HepG2 (cell line): ENCODE data around the gene IL16. TPM values are rescaled to one million over a fixed set of nuclear protein-coding genes. Genes with fewer than 3 reads are reported as not detected.

Source experiments
- ATAC-seq: fragments of 200-7000 bp; cut with Tn5 transposase; 3 replicates; pipeline ENCODE4 v1.9.1; 2020; ENCODE audit warnings: mild to moderate bottlenecking, moderate library complexity
- BruUV-seq: library from RNA; stranded (reverse); fragments of 400-500 nt; replicated peaks from 2 replicates; lab custom pipeline; 2021; lab: Mats Ljungman, UMichigan
- CTCF ChIA-PET: fragments of 300-600 bp; formaldehyde crosslinking; extraction: SDS; loops from one replicate; lab custom pipeline; 2021; ENCODE audit warnings: low total read pairs, inconsistent platforms, low intra/inter-chr PET ratio; lab: Yijun Ruan, JAX
- POLR2A ChIA-PET: fragments of 350-600 bp; sonication (Branson Sonifier 250); formaldehyde crosslinking; loops from one replicate; lab custom pipeline; 2020; ENCODE audit warnings: antibody characterized with exemption, inconsistent platforms; lab: Yijun Ruan, JAX
- DNase-seq: peaks from one replicate; pipeline ENCODE4 v3.0.0-alpha.2; 2015; ENCODE audit warnings: low spot score
- FAIRE-seq: peaks from 3 replicates; lab custom pipeline; 2011; peaks lifted over from hg19 to GRCh38; lab: Jason Lieb, UNC
- H2AFZ ChIP-seq: one replicate; pipeline ENCODE4 v1.6.1; 2011; ENCODE audit warnings: low read length, inconsistent platforms
- H3K27ac ChIP-seq: fragments of 300-600 bp; 3 replicates; pipeline ENCODE4 v1.8.0; 2011; ENCODE audit warnings: mixed run types, mild to moderate bottlenecking, mixed read lengths, low read length, inconsistent platforms; ENCODE audit not compliant: insufficient read depth; ENCODE audit errors: extremely low read length
- H3K27me3 ChIP-seq, 2 experiments: fragments of 200-600 bp in 1 of 2; 2 replicates in 1 of 2; 3 replicates in 1 of 2; pipeline versions ENCODE4 v1.6.0 to v1.8.0; 2011; ENCODE audit warnings: low read length in 2 of 2, mild to moderate bottlenecking in 2 of 2, moderate library complexity in 2 of 2, inconsistent platforms in 1 of 2; ENCODE audit not compliant: insufficient read depth in 2 of 2, control insufficient read depth in 1 of 2
- H3K36me3 ChIP-seq, 2 experiments: fragments of 200-600 bp in 1 of 2; replicated peaks in 1 of 2; 2 replicates in 1 of 2; 3 replicates in 1 of 2; pipeline versions ENCODE4 v1.5.1 to v1.8.0; 2011; ENCODE audit warnings: low read length in 2 of 2, inconsistent platforms in 1 of 2; ENCODE audit not compliant: insufficient read depth in 2 of 2, control insufficient read depth in 1 of 2
- H3K4me1 ChIP-seq: 2 replicates; pipeline ENCODE4 v1.5.1; 2012; ENCODE audit warnings: low read length, inconsistent platforms; ENCODE audit not compliant: insufficient read depth
- H3K4me2 ChIP-seq: 2 replicates; pipeline ENCODE4 v1.6.0; 2011; ENCODE audit warnings: low read depth, low read length, inconsistent platforms
- H3K4me3 ChIP-seq, 3 experiments: fragments of 200-600 bp in 1 of 3; sonication (generic), shearing (Covaris generic) in 1 of 3; replicated peaks in 1 of 3; 2 replicates each; pipeline ENCODE4 v1.5.1; 2011 to 2016; ENCODE audit warnings: low read length in 3 of 3, inconsistent platforms in 2 of 3, low read depth in 2 of 3, mild to moderate bottlenecking in 2 of 3, control low read depth in 1 of 3, mixed read lengths in 1 of 3; ENCODE audit not compliant: insufficient read depth in 1 of 3
- H3K79me2 ChIP-seq: one replicate; pipeline ENCODE4 v1.6.1; 2011; ENCODE audit warnings: low read length, inconsistent platforms; ENCODE audit not compliant: insufficient read depth
- H3K9ac ChIP-seq: 2 replicates; pipeline ENCODE4 v1.6.0; 2011; ENCODE audit warnings: mild to moderate bottlenecking, low read depth, low read length, inconsistent platforms; ENCODE audit not compliant: insufficient read depth
- H3K9me3 ChIP-seq: 2 replicates; pipeline ENCODE4 v1.5.1; 2012; ENCODE audit warnings: mild to moderate bottlenecking, low read length
- H4K20me1 ChIP-seq: 2 replicates; pipeline ENCODE4 v1.6.0; 2011; ENCODE audit warnings: inconsistent platforms, mild to moderate bottlenecking, low read length, moderate library complexity; ENCODE audit not compliant: insufficient read depth
- ARHGAP35 ChIP-seq: sonication (generic); formaldehyde crosslinking; IDR thresholded peaks from 2 replicates; pipeline ENCODE4 v1.9.0; 2022; ENCODE audit warnings: mild to moderate bottlenecking, inconsistent platforms, moderate library complexity, missing genetic modification reagents, borderline replicate concordance
- CBFB ChIP-seq: sonication (generic); formaldehyde crosslinking; IDR thresholded peaks from 2 replicates; pipeline ENCODE4 v1.4.0; 2020; ENCODE audit warnings: missing genetic modification reagents
- HNRNPK ChIP-seq: fragments of 200-400 bp; formaldehyde crosslinking; IDR thresholded peaks from 2 replicates; pipeline ENCODE4 v1.6.1; 2018; ENCODE audit warnings: low read length, low read depth, moderate library complexity, mild to moderate bottlenecking; ENCODE audit not compliant: poor library complexity, severe bottlenecking
- SKIL ChIP-seq: sonication (generic); formaldehyde crosslinking; IDR thresholded peaks from 2 replicates; pipeline ENCODE4 v1.8.0; 2022; ENCODE audit warnings: missing genetic modification reagents, mild to moderate bottlenecking, moderate library complexity, borderline replicate concordance
- SP5 ChIP-seq: IDR thresholded peaks from 2 replicates; pipeline ENCODE4 v1.6.1; 2016; ENCODE audit warnings: low read depth, borderline replicate concordance
- TEAD3 ChIP-seq: optimal IDR thresholded peaks from 2 replicates; pipeline ENCODE3; 2016; ENCODE audit warnings: borderline replicate concordance
- TGIF2 ChIP-seq: IDR thresholded peaks from 2 replicates; pipeline ENCODE4 v1.6.1; 2016; ENCODE audit warnings: control low read depth, missing compliant biosample characterization
- ZBTB21 ChIP-seq: sonication (generic); formaldehyde crosslinking; IDR thresholded peaks from 2 replicates; pipeline ENCODE4 v1.4.0; 2020; ENCODE audit warnings: missing genetic modification reagents
- ZBTB7B ChIP-seq: sonication (generic); formaldehyde crosslinking; IDR thresholded peaks from 2 replicates; pipeline ENCODE4 v1.4.0; 2020; ENCODE audit warnings: missing genetic modification reagents
- ZFP36L1 ChIP-seq: sonication (generic); formaldehyde crosslinking; IDR thresholded peaks from 2 replicates; pipeline ENCODE4 v1.8.0; 2022; ENCODE audit warnings: mild to moderate bottlenecking, missing genetic modification reagents, moderate library complexity
- ZNF225 ChIP-seq: sonication (generic); formaldehyde crosslinking; IDR thresholded peaks from 2 replicates; pipeline ENCODE4 v1.4.0; 2020; ENCODE audit warnings: mild to moderate bottlenecking, missing genetic modification reagents
- ZNF687 ChIP-seq: sonication (generic); formaldehyde crosslinking; IDR thresholded peaks from 2 replicates; pipeline ENCODE4 v1.5.1; 2020; ENCODE audit warnings: mild to moderate bottlenecking, missing genetic modification reagents, moderate library complexity
- ZNF749 ChIP-seq: sonication (generic); formaldehyde crosslinking; IDR thresholded peaks from 2 replicates; pipeline ENCODE4 v1.8.0; 2022; ENCODE audit warnings: mild to moderate bottlenecking, missing genetic modification reagents, moderate library complexity, borderline replicate concordance
- WGBS: methylation state at CpG from one replicate; pipeline ENCODE4 v1.1.6; 2017; ENCODE audit warnings: low lambda C conversion rate; 5-methylcytosine and 5-hydroxymethylcytosine counted together
- in situ Hi-C: cut with HindIII; loops from 2 replicates; pipeline ENCODE4 v1.10.0; 2017; ENCODE audit warnings: low pct_unique_long_range_greater_than_20kb; ENCODE audit not compliant: extremely low pct_ligation_motif_present
- intact Hi-C: fragments of 100-400 bp; cut with micrococcal nuclease; formaldehyde crosslinking; loops from one replicate; pipeline ENCODE4 v1.10.0; 2022; ENCODE audit not compliant: unreplicated experiment
- polyA plus RNA-seq, 8 experiments: library from polyadenylated mRNA; depleted of rRNA in 3 of 8; stranded (reverse) in 7 of 8; unstranded in 1 of 8; fragments of >200 nt; fragmentation: Illumina TruSeq in 4 of 8; extraction: Trizol in 4 of 8; gene quantifications; 2 replicates each; pipeline versions ENCODE4 v1.2.1 to v1.2.3, GENCODE V29; 2011 to 2016; ENCODE audit warnings: low read depth in 4 of 8, missing spikeins in 1 of 8, mixed read lengths in 1 of 8; ENCODE audit not compliant: insufficient read depth in 1 of 8
- total RNA-seq, 5 experiments: library from RNA; depleted of rRNA; stranded (reverse); fragments of >200 nt; fragmentation: Illumina TruSeq; extraction: Trizol; gene quantifications; 2 replicates each; pipeline ENCODE4 v1.2.3, GENCODE V29; 2016; ENCODE audit warnings: low read depth in 1 of 5
- TF ChIP-seq, protein P1 (sequence below): sonication (generic); formaldehyde crosslinking; conservative IDR thresholded peaks from 2 replicates; pipeline ENCODE4 v1.4.0; 2020; ENCODE audit warnings: missing genetic modification reagents
- TF ChIP-seq, protein P2 (sequence below): sonication (generic); formaldehyde crosslinking; conservative IDR thresholded peaks from 2 replicates; pipeline ENCODE4 v1.8.0; 2022; ENCODE audit warnings: missing genetic modification reagents

Gene IL16
- total and polyA plus RNA-seq, 2 of the 13 experiments (the other 11 are each of a cell fraction or from before 2014, with no cell fraction given) = 0.03 TPM; not detected in 1

DNA sequence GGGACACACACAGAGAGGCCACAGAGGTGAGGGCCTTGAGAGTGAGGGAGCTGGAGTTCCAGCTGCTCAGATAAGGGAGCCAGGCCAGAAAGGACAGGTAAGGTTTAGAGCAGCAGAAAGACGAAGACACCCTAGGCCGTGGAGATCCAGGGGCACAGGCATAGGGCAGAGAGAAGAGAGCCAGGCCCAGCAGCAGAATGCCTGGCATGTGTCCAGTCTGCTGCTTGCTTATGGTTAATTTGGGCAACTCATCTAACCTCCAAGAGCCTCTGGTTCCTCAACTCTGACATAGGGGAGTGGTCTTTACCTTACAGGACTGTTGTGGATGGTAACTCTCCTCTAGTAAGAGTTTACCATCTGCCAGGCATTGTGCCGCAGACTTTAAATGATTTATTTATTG lies 91.4 kb downstream of the IL16 start:
- ChIA-PET CTCF (no interaction called here), POLR2A (no interaction called here)
- in situ Hi-C loops = no loop called here
- DNase-seq = no peak
- Histone ChIP-seq H3K4me3 (no peak overlapping the region), H3K9me3 (no peaks in the 10 kb centered on the region), H3K9ac (no peak overlapping the region), H3K27me3 (peaks cover 1 to 16% of the 10 kb centered on the region in 2 experiments; a peak in 2 of 5 replicates), H2AFZ (no peak overlapping the region), H3K4me1 (no peaks in the 10 kb centered on the region), H4K20me1 (no peaks in the 10 kb centered on the region; the same call in 1 of the 2 replicates), H3K4me2 (no peak overlapping the region), H3K27ac (no peak overlapping the region), H3K79me2 (no peaks in the 10 kb centered on the region), H3K36me3 (no peaks in the 10 kb centered on the region)
- WGBS = 56% methylated on average over 3 of the region's 3 CpGs
- no TSS peak for BruUV-seq
- intact Hi-C loops = no loop called here
- no peak for TF ChIP-seq SKIL (CRISPR knock-in tag)
- no peak for TF ChIP-seq SP5 (CRISPR knock-in tag)
- TF ChIP-seq TGIF2 (CRISPR knock-in tag) = no peak
- TF ChIP-seq TEAD3 (CRISPR knock-in tag) = no peak
- no peak for TF ChIP-seq ARHGAP35 (CRISPR knock-in tag)
- no peak for TF ChIP-seq ZBTB7B
- TF ChIP-seq, protein P1, sequence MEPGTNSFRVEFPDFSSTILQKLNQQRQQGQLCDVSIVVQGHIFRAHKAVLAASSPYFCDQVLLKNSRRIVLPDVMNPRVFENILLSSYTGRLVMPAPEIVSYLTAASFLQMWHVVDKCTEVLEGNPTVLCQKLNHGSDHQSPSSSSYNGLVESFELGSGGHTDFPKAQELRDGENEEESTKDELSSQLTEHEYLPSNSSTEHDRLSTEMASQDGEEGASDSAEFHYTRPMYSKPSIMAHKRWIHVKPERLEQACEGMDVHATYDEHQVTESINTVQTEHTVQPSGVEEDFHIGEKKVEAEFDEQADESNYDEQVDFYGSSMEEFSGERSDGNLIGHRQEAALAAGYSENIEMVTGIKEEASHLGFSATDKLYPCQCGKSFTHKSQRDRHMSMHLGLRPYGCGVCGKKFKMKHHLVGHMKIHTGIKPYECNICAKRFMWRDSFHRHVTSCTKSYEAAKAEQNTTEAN (CRISPR knock-in tag) = no peak
- TF ChIP-seq, protein P2, sequence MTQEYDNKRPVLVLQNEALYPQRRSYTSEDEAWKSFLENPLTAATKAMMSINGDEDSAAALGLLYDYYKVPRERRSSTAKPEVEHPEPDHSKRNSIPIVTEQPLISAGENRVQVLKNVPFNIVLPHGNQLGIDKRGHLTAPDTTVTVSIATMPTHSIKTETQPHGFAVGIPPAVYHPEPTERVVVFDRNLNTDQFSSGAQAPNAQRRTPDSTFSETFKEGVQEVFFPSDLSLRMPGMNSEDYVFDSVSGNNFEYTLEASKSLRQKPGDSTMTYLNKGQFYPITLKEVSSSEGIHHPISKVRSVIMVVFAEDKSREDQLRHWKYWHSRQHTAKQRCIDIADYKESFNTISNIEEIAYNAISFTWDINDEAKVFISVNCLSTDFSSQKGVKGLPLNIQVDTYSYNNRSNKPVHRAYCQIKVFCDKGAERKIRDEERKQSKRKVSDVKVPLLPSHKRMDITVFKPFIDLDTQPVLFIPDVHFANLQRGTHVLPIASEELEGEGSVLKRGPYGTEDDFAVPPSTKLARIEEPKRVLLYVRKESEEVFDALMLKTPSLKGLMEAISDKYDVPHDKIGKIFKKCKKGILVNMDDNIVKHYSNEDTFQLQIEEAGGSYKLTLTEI (CRISPR knock-in tag) = no peak
- no peak for TF ChIP-seq CBFB (CRISPR knock-in tag)
- TF ChIP-seq HNRNPK = no peak
- no peak for TF ChIP-seq ZNF687 (CRISPR knock-in tag)
- TF ChIP-seq ZBTB21 (CRISPR knock-in tag) = no peak
- no peak for TF ChIP-seq ZFP36L1 (CRISPR knock-in tag)
- no peak for TF ChIP-seq ZNF749 (CRISPR knock-in tag)
- no peak for TF ChIP-seq ZNF225 (CRISPR knock-in tag)
- FAIRE-seq = no peak
- ATAC-seq = no peak
